Measurements from ENCODE around the gene MAPKAPK5. TPM values are rescaled to one million over a fixed set of nuclear protein-coding genes. Genes with fewer than 3 reads are reported as not detected.
"Not testable (repeated sequence)": the region's sequence is repeated elsewhere in the genome, so short reads cannot be mapped to it uniquely, and the experiment has no call there.

MAPKAPK5 gene
- total RNA-seq, 4 donors from 2014 or later, result 31.3 to 45.5 (median 37.0) TPM

DNA sequence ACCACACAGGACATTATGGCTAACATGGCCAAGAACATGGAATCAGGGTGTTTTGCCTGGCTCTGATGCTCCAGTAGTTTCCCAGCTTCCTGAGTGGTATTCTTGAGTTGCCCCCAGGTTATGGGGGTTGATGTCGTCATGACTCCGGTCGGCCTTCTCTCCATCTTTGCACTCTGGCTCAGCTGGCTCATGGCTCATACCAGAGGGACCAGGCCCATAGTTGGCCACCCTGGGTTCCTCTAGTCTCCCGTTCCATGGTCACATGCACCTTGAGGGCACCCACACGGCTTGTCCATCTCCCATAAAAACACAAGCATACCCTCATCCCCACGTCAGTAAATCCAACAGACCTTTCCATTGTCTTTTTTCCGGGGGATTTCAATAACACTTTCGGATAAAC lies 23.7 kb upstream of the MAPKAPK5 start:
- Histone ChIP-seq H3K4me3 (no peak overlapping the region), H3K27ac (no peak overlapping the region), H3K36me3 (no peaks in the 10 kb centered on the region), H3K9me3 (no peaks in the 10 kb centered on the region), H3K27me3 (peaks cover 0 to 5% (median 0%) of the 10 kb centered on the region in 4 donors), H3K4me1 (peaks cover 0 to 10% (median 0%) of the 10 kb centered on the region in 3 donors)
- 80 to 82% methylated on average over 8 of the region's 8 CpGs for WGBS, 2 donors
- TF ChIP-seq POLR2A (IDR thresholded peaks at IDR 0.05) (no peak), CTCF (IDR thresholded peaks at IDR 0.05) (no peak)
- intact Hi-C loops (cut with DNase I), result no loop called here
- DNase-seq, result no peak

- WGBS, 2 donors, result 54 to 64% methylated on average over 6 of the region's 6 CpGs
- Histone ChIP-seq H3K4me3 (no peak overlapping the region), H3K27ac (no peak overlapping the region), H3K36me3 (no peaks in the 10 kb centered on the region), H3K4me1 (peaks cover 0 to 8% (median 0%) of the 10 kb centered on the region in 3 donors), H3K27me3 (peaks cover 0 to 10% (median 0%) of the 10 kb centered on the region in 4 donors), H3K9me3 (no peaks in the 10 kb centered on the region)
- no peak for DNase-seq
- intact Hi-C loops (cut with DNase I), result no loop called here
- TF ChIP-seq CTCF (IDR thresholded peaks at IDR 0.05) (no peak), POLR2A (IDR thresholded peaks at IDR 0.05) (no peak)
These were observed 22.6 kb upstream of the MAPKAPK5 start for GRCh38 chr12:111819191-111820158.

DNA sequence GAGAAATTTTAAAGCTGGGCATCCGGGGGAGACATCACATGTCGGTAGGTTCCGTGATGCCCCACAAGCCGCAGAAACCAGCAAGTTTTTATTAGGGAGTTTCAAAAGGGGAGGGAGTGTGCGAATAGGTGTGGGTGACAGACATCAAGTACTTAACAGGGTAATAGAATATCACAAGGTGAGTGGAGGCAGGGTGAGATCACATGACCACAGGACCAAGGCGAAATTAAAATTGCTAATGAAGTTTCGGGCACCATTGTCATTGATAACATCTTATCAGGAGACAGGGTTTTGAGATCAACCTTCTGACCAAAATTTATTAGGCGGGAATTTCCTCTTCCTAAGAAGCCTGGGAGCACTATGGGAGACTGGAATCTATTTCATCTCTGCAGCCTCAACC lies 21.2 kb upstream of the MAPKAPK5 start:
- H3K4me3 ChIP-seq, result not testable (repeated sequence)

DNA sequence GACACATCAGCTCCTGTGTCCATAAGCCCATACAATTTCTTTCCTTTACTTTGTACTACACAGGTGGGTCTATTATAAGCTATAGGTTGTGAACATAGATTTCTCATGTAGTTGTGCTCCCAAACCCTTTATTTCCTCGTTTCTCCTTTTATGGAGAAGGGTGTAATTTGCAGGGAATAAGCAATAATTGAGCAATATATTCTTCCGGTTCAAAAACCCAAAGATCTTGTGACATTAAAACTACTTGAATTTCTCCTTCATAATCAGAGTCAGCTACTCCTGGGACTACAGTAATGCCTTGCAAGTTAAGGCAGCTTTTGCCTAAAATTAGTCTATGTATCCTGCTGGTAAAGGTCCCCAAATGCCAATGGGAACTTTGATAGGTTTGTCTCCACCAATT lies 19.1 kb upstream of the MAPKAPK5 start:
- no peak overlapping the region for H3K4me3 ChIP-seq
- TF ChIP-seq POLR2A (IDR thresholded peaks at IDR 0.05) (no peak), CTCF (IDR thresholded peaks at IDR 0.05) (no peak)
- DNase-seq, result no peak
- intact Hi-C loops (cut with DNase I), result no loop called here
- peaks cover 0 to 20% (median 0%) of the 10 kb centered on the region in 4 donors for H3K27me3 ChIP-seq
- H3K9me3 ChIP-seq, result no peaks in the 10 kb centered on the region
- H3K27ac ChIP-seq, result peak overlapping the region in 1 of 4 donors; percentile 16
- peaks cover 0 to 8% (median 0%) of the 10 kb centered on the region in 3 donors for H3K4me1 ChIP-seq
- WGBS, 2 donors, result 31 to 51% methylated on average over 2 of the region's 2 CpGs
- H3K36me3 ChIP-seq, result no peaks in the 10 kb centered on the region

More for the DNA sequence above, 21.2 kb upstream of the MAPKAPK5 start:
- H3K27ac ChIP-seq; H3K4me1 ChIP-seq; intact Hi-C loops (cut with DNase I); H3K36me3 ChIP-seq; H3K9me3 ChIP-seq; DNase-seq: not testable (repeated sequence)
- 80% methylated on average over 8 of the region's 8 CpGs for WGBS, 2 donors
- H3K27me3 ChIP-seq, result peaks cover 0 to 16% (median 0%) of the 10 kb centered on the region in 4 donors

GRCh38 chr12:111823891-111824290 lies 18.1 kb upstream of the MAPKAPK5 start:
- 45 to 63% methylated on average over 2 to 3 of the region's 3 CpGs for WGBS, 2 donors
- DNase-seq, result no peak
- TF ChIP-seq POLR2A (IDR thresholded peaks at IDR 0.05) (no peak), CTCF (IDR thresholded peaks at IDR 0.05) (no peak)
- H3K9me3 ChIP-seq, result no peaks in the 10 kb centered on the region
- H3K27ac ChIP-seq, result no peak overlapping the region
- H3K36me3 ChIP-seq, result no peaks in the 10 kb centered on the region
- H3K4me3 ChIP-seq, result no peak overlapping the region
- peaks cover 0 to 8% (median 0%) of the 10 kb centered on the region in 3 donors for H3K4me1 ChIP-seq
- intact Hi-C loops (cut with DNase I), result no loop called here
- H3K27me3 ChIP-seq, result peaks cover 0 to 26% (median 0%) of the 10 kb centered on the region in 4 donors

All from esophagus squamous epithelium (tissue), 5 donors.